Measurements from ENCODE around the gene NUBPL.

GRCh38 chr14:31530136-31530535 lies 31.1 kb upstream of the NUBPL start:
- TF ChIP-seq POLR2A (IDR thresholded peaks at IDR 0.05): no peak
- no peak for TF ChIP-seq CTCF (IDR thresholded peaks at IDR 0.05)

Measured in Peyer's patch (tissue), 4 donors.